GM12874 (cell line): ENCODE measurements around the gene ATRN.
A peak's percentile ranks its signal among the peaks of the same experiment; 100 is the strongest.

Source experiments
- TF ChIP-seq, protein P1 (sequence below): IDR thresholded peaks from 2 replicates; pipeline ENCODE4 v1.5.1; 2011; ENCODE audit warnings: low read depth, mild to moderate bottlenecking, control low read depth, low read length, moderate library complexity; ENCODE audit not compliant: insufficient read depth

The ATRN gene

DNA sequence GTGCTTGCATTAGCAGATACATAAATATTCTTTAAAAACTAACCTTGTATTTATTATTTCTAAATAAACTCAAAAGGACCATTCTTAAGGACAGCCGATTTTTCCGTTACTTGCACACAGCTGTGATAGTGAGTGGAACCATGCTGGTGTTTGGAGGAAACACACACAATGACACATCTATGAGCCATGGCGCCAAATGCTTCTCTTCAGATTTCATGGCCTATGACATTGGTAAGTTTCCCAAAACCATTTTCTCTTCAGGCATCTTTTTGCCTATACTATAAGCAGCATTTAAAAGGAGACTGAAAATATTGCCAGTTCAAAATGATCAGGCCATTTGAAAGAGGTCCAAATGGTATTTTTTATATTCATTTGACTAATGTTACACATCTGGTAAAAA lies 92.3 kb downstream of the ATRN start:
- TF ChIP-seq, protein P1, sequence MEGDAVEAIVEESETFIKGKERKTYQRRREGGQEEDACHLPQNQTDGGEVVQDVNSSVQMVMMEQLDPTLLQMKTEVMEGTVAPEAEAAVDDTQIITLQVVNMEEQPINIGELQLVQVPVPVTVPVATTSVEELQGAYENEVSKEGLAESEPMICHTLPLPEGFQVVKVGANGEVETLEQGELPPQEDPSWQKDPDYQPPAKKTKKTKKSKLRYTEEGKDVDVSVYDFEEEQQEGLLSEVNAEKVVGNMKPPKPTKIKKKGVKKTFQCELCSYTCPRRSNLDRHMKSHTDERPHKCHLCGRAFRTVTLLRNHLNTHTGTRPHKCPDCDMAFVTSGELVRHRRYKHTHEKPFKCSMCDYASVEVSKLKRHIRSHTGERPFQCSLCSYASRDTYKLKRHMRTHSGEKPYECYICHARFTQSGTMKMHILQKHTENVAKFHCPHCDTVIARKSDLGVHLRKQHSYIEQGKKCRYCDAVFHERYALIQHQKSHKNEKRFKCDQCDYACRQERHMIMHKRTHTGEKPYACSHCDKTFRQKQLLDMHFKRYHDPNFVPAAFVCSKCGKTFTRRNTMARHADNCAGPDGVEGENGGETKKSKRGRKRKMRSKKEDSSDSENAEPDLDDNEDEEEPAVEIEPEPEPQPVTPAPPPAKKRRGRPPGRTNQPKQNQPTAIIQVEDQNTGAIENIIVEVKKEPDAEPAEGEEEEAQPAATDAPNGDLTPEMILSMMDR, result no peak

DNA sequence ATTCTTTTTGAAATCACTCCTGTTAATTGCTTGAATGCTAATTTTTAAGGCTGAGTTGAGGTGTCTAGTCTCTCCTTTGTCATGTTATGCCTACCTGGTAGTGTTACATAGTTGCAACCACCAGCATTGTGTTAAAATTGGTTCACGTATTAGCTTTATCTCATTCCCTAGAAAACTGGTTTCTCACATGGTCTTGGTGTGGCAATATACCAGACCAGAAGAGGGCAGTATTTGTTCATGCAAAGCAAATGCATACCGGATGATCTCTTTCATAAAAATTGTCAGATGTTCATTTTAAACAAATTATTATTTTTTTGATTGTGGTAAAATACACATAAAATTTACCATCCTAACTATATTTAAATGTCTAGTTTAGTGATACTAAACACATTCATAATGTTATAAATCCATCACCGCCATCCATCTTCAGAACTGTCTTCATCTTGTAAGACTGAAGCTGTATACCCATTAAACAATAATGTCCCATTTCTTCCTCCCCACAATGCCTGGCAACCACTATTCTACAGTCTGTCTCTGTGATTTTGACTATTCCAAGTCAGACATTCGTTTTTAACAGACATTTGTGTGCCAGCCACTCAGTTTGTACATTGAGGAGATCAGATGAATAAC lies 92.8 kb downstream of the ATRN start:
- TF ChIP-seq, protein P1, result peak; percentile 46; the same call in 1 of the 2 replicates

- TF ChIP-seq, protein P1, result no peak
Measured at GRCh38 chr20:3565851-3566250, 95.0 kb downstream of the ATRN start.

DNA sequence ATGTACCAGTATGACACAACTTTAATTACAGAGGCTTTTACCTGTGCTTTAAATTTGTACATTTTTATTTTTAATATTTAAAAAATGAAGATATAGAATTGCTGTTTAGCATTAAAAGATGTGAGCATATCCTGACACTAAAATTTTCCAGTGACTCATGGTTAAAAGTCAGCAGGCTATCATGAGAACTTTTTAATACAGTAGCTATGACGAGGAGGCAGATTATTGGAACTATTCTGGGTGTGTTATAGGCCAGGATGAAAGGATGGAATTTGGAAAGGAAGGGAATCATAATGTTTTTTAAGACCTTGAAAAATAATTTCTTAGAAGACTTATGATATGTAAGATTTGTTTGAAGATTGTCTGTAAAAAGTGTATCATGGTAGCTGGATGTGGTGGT lies 101.3 kb downstream of the ATRN start:
- TF ChIP-seq, protein P1, result no peak

GRCh38 chr20:3576363-3576762 lies 105.5 kb downstream of the ATRN start:
- TF ChIP-seq, protein P1, result no peak

DNA sequence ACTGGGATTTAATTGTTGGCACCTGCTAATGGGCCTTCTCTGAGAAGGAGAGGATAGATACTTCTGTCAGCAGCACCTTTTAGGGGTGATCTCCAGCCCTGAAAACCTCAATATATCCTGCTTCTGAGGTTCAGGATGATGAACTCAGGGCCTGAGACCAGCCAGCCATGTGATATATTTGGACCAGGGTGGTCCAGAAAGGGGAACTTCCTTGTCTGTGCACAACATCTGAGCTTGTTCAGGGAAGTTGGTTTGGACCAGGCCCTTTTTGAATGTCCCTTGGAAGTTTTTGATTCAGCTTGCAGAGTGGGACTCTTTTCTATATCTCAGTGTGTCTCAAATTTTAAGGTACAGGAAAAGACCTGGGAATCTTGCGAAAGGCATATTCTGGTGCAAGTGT lies 106.5 kb downstream of the ATRN start:
- TF ChIP-seq, protein P1, result no peak

- TF ChIP-seq, protein P1, result no peak
Measured at GRCh38 chr20:3580412-3580811, 109.6 kb downstream of the ATRN start.
